GM19025 (cell line): ENCODE results near the gene SLC35F3.
A peak's percentile ranks its signal among the peaks of the same experiment; 100 is the strongest.

Experiments used
- ATAC-seq: cut with Tn5 transposase; IDR thresholded peaks from one replicate; pipeline ENCODE4 v1.9.1; 2021; ENCODE audit warnings: mild to moderate bottlenecking, low read depth, moderate library complexity; ENCODE audit not compliant: unreplicated experiment

The SLC35F3 gene

DNA sequence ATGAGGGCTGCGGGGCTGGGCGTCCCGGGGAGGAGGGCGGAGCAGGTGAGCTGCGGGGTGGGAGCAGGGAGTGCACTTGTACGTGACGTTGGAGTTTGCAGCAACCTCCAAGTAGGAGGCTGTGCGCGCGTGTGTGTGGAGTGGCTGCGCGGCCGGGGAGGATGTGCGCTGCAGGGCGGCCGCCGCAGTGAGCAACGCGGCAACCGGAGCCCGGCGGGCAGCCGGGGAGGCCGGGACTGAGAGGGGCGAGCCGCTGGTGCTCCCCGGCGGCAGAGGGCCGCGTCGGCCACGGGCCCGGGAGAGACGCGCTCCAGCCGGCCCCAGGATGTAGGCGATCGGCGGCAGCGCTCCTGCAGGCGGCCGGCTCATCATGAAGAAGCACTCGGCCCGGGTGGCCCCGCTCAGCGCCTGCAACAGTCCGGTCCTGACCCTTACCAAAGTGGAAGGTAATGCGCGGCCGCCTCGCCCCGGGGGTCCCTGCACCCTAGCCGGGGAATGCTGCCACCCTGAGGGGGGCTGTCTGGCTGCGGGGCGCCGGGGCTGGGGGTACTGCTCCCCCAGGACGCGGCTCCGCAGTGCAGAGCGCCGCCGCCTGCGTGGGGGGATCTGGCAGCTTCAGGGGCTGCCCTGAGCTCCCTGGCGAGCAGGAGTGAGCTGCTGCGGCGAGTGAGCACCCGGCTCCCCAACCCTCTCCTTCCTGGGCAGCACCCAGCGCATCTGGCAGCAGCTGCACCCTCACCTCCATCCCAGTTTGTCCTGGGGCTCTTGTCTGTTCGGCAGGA lies 309.8 kb downstream of the SLC35F3 start:
- ATAC-seq, result no peak

DNA sequence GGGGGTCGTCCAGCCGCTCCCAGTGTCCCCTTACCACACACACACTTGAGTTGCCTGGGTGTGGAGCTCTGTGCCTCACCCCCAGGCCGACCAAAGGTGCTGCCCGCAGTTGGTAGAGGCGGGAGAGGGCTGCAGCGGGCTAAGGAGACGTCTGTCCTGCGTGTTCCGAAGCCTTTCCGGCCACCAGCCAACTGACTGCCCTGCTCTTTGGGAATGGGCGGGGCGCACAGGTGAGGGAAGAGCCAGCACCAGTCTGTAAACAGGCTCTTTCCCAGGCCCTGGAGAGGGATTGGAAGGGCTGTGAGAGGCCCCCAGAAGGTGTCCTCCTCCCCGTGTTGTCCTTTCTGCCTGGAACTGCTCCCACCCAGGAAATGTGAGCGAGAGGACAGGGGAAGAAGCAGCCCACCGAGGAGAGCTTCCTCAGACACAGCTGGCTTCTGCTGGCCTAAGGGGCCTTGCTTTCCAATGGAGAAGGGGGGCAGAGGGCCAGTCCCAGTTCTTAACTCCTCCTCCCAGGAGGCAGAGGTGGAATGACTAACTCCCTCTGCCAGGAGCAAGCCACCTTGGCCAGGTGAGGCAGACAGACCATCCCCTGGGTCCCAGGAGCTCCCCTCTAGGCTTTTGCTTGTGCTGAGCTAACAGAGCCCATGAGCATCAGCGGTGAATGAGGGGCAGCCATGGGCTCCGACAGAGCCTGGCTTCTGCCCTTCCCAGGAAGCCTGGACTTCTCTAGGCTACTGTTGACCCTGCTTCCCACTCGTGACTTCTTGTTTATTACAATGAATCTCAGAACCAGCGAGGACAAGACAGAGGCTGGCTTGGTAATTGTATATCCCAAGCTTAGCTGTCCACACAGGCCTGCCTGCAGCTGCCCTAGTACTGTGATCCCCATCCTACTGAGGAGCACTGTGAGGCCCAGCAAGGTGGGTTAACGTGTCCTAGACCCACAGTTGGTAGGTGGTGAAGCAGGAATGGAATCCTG lies 310.7 kb downstream of the SLC35F3 start:
- ATAC-seq, result no peak

DNA sequence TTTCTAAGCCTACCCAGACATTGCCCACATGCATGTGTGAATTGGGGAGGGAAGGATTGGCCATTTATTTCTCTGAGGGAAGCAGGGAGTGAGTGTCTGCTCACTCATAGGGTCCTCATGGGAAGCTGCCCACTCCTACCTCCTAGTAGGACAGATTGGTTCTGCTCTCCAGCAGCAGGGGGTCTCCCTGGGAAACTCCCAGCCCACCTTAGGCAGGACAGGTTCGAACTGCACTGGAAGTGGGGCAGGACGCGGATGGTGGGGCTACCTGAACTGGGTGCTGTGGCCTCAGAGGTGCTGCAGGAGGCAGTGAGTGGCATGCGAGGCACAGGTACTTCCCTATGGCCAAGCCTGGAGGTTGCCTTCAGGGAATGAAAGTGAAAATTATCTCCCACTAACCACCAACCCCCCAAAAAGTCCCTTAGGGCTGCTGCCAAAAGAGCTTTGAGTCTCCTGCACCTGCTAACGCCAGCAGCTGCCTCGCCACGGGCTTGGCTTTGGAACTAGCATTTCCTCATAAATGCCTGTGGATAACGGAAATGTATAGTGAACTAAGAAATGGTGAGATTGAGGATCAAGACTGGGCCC lies 311.7 kb downstream of the SLC35F3 start:
- peak; percentile 59 for ATAC-seq

DNA sequence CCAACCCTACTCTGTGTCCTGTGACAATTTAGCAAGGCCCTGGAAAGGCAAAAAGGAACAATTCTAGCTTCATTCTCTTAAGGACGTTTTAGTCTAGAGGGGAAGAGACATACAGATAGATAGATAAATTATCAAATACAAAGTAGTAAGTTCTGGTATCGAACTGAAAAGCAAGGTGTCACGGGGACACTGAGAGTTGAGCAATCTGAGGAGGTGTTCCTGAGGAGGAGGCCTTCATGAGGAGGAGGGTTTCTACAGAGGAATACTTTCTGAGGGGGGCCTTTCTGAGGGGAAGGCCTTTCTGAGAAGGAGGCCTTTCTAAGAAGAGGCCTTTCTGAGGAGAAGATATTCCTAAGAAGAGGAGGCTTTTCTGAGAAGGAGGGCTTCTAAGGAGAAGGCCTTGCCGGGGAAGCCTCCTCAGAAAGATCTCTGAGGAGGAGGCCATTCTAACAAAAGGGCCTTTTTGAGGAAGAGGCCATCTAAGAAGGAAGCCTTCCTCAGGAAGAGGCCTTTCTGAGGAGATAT lies 312.9 kb downstream of the SLC35F3 start:
- ATAC-seq, result no peak

DNA sequence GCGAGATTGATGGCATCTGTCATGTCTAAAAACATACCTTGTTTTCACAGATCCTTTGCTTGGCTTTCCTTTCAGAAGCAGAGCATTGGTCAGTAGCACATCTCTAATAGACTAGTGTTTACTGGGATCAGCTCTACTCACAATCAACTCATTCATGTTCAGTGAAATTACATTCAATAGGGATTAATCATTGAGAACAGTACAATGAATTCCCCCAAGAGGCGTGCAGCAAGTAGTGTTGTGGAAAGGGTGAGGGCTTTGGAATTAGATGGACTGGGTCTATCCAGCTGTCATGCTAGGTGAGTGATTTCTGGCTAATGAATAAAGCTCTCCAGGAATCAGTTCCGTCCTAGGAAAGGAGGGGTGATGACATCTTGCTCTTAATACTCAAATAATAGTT lies 313.6 kb downstream of the SLC35F3 start:
- no peak for ATAC-seq

DNA sequence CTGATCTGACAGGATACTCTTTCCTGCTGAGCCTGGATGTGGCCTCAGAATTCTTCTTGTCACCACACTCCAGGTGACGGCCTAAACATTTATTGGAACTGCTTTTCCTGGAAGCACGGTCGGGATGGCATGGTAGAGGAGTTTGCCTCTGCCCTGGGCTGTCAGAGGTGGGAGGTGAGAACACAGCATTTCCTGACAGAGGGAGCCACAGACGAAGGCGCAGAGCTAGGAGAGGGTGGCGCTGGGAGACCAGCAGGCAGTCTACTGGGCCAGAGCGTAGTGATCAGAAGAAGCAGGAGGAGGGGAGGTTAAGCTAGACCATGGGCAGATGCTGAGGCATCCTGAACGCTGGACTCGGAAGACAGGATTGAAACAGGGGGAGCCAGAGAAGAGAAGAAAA lies 315.2 kb downstream of the SLC35F3 start:
- no peak for ATAC-seq

DNA sequence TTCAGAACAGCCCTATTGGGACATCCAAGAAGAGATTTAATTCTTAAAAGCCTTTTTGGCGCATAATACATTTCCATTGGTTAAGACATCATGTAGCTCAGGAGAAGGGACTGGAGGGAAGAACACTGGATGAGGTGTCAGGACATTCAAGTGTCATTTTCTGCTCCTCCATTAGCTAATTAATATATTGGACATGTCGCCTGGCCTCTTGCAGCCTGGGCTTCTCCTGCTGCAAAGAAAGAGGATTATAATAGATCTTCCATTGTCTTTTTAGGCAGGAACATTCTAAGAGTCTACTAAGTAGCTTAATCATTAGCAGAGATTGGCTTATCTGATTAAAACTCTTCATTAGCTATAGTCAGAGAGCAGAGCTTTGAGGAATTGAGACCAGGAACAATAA lies 317.1 kb downstream of the SLC35F3 start:
- ATAC-seq, result no peak

DNA sequence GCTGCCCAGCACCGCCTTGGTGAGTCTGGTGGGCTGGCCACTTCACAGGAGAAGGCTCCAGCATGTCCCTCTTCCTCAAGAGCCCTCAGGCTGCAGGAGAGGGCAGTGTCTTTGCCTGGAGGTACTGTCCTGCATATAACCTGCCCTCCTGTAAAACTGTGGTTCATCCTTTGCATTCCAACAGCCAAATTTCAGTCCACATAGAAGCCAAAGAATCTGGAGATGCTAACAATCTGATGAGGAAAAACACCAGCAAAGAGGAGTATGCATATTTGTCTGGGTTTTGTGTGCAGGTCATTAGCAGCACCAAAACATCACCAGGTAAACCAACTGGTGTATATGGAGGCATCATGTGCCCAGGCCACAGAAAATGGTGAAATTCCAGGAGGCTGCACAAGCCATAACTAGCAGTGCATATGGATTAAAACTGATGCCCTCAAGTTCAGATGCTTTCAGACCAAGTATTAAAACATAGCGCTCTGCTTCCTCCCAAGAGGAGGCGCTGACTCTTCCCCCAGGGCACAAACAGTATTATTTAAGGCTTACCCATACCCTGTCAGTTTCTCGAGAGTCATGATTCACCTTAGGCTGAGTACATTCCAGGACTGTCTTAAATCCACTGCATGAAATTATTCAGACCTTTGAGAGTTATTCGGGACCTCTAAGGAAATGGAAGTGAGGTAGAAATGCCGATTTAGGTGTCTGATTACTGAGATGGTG lies 318.2 kb downstream of the SLC35F3 start:
- no peak for ATAC-seq

DNA sequence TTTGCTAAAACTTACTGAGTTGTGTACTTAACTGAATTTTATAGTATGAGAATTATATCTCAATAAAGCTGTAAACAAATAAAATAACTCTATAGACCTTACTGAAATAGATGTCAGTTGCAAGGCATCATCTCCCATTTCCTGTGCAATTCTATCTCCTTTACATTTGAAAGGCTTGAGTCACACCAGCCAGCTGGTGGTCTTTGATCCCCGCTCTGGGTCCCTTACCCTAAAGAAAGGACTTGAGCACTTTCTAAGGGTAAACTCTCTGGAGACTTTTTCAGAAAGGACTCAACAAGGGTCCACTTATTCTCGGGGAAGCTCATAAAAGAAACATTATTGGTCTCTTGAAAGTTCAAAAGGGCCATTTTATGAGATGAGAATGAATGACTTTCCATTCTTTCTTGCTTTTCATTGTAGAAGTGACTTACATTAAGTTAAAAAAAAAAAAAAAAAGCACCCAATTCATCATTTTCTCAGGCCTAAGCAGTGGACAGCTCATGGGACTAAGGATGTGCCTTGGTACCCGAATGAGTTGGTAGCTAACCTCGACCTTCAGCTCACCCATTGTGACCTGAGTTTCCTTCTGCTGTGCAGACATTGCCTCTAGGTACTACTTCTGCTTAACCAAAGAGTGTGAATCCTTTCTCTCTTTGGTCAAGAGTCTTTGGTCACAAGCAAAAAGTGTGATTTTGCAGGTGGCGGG lies 321.8 kb downstream of the SLC35F3 start:
- ATAC-seq, result no peak

DNA sequence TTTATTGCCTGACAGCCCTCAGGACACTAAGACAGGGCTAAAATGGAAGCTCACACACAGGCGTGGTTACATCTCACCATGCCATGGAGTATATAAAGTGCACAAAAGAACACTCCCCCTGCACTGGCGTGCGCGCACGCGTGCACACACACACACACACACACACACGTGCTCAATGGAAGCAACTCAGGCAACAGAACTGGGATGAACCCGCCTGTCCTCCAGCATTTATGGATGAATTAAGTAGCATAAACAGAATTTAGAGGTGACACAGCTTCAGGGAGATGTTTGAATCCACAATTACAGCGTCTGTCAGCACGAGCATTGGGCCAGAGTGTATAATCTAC lies 322.3 kb downstream of the SLC35F3 start:
- no peak for ATAC-seq

DNA sequence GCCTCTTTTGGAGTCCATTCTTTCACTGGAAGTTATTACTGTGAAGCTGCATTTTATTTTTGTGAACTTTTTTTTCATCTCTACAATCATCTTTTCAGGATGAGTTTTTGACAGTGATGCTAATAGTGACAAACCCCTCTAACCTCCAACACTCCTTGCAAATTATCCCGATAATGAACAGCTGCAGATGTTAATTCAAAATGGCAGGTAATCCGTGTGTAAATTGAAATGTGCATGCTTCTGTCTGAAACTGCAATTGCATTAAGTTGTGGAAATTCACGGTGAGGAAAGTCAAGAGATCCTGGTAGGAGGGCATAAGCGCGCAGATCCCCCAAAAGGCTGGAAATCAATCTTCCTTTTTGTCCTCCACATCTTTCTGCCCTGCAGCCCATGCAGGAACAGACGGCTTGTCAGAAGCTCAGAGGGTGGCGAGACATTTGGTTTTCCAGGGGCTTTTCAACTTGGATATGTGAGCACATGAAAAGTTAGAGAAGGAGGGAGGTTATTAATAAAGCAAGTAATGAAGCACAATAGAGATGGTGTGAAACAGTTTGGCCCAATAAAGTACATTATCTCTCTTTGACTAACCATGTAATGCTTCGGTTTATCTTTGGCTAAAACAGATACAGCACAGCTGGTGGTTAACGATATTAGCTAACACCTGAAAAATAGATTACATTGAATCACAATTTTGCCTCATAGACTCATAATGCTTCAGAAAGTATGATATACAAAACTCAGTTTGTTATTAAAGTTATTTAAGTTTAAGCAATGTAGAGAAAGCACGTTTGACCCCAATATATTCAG lies 325.3 kb downstream of the SLC35F3 start:
- no peak for ATAC-seq

DNA sequence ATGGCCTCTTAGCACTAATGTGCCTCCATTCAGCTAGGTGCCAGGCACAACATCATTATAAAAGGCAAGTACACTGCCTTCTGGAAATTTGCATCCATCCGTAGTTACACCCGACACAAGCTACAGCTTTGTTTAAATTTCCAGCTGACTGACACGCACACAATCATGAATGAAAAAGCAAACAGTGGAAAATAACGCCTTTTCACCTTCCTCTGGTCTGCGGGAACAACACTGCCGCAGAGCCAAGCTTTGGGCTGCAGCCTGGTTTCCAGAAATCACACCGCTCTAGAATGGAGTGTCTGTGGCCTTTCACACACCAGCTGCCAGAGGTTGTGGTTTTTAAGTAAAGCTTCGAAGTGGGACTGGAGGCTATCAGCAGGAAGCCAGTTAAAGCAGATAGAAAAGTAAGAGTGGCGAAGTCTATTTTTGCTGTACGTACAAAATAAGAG lies 326.0 kb downstream of the SLC35F3 start:
- no peak for ATAC-seq

DNA sequence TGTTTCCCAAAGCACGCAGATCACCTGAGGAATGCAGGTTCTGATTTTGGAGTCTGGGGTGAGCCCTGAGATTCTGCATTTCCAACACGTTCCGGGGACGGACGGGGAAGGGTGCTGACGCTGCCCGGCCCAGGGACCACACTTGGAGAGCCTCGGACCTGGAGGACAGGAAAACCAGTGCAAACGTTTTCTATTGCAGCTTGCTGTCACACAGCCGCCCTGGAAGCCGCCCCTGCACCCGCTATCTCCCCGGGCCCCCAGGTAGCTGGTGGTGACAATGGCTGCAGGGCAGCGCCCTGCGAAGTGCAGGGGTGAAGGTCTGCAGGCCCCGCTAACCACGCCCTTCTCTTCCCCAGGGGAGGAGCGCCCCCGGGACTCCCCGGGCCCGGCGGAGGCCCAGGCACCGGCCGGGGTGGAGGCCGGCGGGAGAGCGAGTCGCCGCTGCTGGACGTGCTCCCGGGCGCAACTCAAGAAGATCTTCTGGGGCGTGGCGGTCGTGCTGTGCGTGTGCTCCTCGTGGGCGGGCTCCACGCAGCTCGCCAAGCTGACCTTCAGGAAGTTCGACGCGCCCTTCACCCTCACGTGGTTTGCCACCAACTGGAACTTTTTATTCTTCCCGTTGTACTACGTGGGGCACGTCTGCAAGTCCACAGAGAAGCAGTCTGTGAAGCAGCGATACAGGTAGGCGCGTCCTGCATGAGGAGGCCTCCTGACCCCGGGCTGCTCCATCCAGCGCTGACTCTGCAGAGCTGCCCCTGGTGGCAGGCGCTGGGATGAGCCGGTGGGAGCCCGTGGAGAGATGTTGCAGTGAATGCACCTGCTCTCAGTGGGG lies 326.8 kb downstream of the SLC35F3 start:
- no peak for ATAC-seq

DNA sequence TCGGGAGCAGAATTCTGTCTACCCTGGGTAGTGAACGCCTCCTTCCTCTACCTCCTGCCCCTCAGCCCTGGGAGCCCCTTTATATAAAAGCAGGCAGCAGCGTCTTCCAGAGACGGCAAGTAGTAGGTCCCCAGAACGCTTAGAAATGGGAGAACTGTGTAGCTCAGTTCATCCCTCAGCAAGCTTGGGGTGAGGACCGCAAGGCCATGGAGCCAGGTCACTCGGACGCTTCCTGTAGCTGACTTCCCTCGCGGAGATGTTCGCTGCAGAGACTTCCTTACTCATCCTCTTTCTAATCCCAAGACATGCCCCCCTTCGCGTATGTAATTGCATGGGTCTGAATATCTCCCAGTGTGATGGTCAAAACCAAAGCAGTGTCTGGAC lies 327.4 kb downstream of the SLC35F3 start:
- ATAC-seq, result no peak

DNA sequence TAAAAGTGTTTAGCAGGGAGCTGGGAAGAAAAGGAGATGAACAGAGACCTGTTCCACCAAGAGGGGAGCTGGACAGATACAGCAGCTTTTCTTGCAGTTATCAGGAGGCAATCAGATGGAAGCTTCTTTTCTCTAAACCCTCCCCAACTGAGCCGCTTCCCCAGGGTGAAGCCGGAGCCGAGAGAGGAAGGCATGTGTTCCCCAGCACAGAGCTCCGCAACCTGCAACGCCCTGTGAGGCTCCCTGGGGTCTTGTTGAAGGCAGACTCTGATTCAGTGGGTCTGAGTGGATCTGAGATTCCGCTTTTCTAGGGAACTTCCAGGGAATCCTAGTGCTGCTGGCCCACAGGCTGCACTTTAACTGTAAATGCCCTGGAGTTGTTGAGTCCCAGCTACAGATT lies 329.7 kb downstream of the SLC35F3 start:
- no peak for ATAC-seq

DNA sequence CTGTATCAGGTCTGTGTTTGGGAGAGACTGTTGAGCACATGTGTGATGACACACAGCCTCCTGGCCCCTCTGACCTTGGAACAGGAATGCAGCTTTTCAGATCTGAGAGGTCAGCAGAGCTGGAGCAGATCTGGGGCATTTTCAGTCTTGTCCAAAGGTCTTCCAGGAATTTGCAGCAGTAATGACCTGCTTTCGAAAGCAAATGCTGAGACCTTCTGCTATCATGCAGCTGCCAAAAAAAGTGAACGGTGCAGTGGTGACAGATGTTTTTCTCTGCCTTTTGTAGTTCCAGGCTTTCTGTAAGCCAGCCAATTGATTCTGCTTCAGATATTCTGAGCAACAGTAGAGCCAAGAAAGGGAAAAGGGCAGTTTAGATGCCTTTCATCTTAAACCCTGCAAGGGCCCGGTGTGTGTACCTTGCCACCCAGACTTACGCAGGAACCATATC lies 331.0 kb downstream of the SLC35F3 start:
- no peak for ATAC-seq

DNA sequence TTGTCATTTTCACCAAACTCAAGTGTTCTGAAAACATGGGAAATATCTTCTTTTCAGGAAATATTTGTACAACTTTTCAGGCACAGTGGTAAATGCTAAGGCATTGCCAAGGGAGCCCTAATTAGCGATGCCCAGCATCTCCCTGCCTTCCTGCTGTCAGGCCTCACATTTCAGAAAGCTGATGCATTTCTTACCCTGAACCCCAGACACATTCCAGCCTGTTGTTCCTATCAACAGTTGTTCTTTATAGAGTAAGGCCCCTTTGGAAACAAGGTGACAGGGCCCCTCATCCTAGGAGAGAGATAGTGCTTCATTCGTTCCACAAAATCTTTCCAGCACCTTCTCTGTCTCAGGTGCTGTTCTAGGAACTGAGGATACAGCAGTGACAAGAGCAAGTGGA lies 332.9 kb downstream of the SLC35F3 start:
- ATAC-seq, result no peak

DNA sequence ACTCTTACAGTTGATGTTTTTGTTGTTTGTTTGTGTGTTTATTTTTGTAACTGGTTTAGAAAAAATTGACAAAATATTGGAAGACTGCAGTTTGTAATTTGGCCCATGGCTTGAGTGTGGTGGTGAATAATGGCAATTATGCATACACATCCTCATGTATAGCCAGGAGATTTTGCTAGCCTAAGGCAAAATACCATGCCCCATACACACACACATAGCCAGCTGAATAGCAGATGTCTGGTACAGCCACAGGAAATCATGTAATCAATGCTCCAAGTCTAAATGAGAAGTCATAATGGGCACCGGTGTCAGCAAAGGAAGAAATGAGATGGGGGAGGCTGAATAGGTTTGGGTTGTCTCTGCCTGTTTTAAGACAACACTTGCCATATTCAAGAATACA lies 333.6 kb downstream of the SLC35F3 start:
- no peak for ATAC-seq
